A549 treated with dexamethasone at 1 μM for 4 hours (cell line): ENCODE data around the gene OR6C76. TPM values are rescaled to one million over a fixed set of nuclear protein-coding genes. Genes with fewer than 3 reads are reported as not detected.

Experiments used
- total RNA-seq: library from RNA; stranded (reverse); fragments of 200-300 nt; extraction: Qiagen RNA extraction; gene quantifications from 5 replicates; pipeline ENCODE4 v1.2.3, GENCODE V29; 2022

OR6C76 gene
- not detected in 5 replicates for total RNA-seq

GRCh38 chr12:55425954-55426353 is at the start of gene OR6C76:
TSS of gene OR6C76 (plus strand) at chr12:55426254. CDS start at chr12:55426254, 0 bp downstream.

GRCh38 chr12:55400229-55400628 is 25.8 kb upstream of the OR6C76 start, which contains the start of gene OR6C65:
TSS of gene OR6C65 (plus strand) at chr12:55400529. CDS start at chr12:55400529, 0 bp downstream.

GRCh38 chr12:55443776-55444175 is 17.7 kb downstream of the OR6C76 start, which contains the start of gene OR6C2:
TSS of gene OR6C2 (plus strand) at chr12:55444076. CDS start at chr12:55452214, 8,138 bp downstream.

GRCh38 chr12:55470088-55470829 is 44.2 kb downstream of the OR6C76 start, which contains the start of gene OR6C70:
TSS of gene OR6C70 (minus strand) at chr12:55470138. CDS start at chr12:55470138, 0 bp downstream.

Other genes starting within 250 kb of the OR6C76 start
- gene OR10A7, start 205.2 kb upstream of the OR6C76 start, total RNA-seq = not detected in 5 replicates
- not detected in 5 replicates for gene OR6C74, start 181.6 kb upstream of the OR6C76 start, total RNA-seq
- gene OR6C6, start 129.7 kb upstream of the OR6C76 start, total RNA-seq = not detected in 5 replicates
- gene OR6C1, start 111.9 kb upstream of the OR6C76 start, total RNA-seq = not detected in 5 replicates
- not detected in 5 replicates for gene OR6C3, start 95.5 kb upstream of the OR6C76 start, total RNA-seq
- not detected in 5 replicates for gene OR6C75, start 63.3 kb upstream of the OR6C76 start, total RNA-seq
- not detected in 5 replicates for gene OR6C65, start 25.7 kb upstream of the OR6C76 start, total RNA-seq
- not detected in 5 replicates for gene OR6C2, start 17.8 kb downstream of the OR6C76 start, total RNA-seq
- not detected in 5 replicates for gene OR6C70, start 43.9 kb downstream of the OR6C76 start, total RNA-seq
- not detected in 5 replicates for gene OR6C68, start 66.1 kb downstream of the OR6C76 start, total RNA-seq
- gene OR6C4, start 123.3 kb downstream of the OR6C76 start, total RNA-seq = not detected in 5 replicates
- not detected in 5 replicates for gene OR2AP1, start 146.2 kb downstream of the OR6C76 start, total RNA-seq
- gene OR10P1, start 210.6 kb downstream of the OR6C76 start, total RNA-seq = not detected in 5 replicates